Kasumi-1 (cell line): Measurements from ENCODE around the gene AMH.

Source experiments
- DNase-seq, 2 experiments: peaks; one replicate each; lab custom pipeline; 2025; lab: John Stamatoyannopoulos, UW

Gene AMH

GRCh38 chr19:2287585-2288337, 38.6 kb downstream of the AMH start:
- no peak for DNase-seq

DNA sequence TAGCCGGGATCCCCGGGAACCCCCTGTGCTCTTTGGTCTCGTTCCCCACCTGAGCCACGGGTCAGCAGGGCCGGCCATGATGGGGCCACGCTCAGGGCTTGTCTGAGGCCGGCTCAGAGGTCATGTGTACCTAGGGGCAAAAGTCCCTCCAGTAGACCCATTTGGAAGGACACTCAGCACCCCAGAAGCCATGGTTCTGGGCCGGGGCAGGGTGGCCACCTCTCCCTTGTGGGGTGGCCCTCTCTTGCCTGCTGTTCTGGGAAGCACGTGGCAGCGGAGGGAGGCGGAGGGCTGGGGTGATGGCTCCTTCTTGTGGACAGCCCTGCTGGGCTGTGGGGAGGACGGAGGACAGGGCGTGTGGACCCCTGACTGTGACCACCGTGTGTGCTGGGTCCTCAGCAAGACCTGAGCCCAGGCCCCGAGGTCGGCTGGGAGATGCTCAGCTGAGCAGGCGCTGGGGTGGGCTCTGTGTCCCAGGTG, 39.3 kb downstream of the AMH start:
- DNase-seq, result peak in 1 of 2 experiments; percentile 76

DNA sequence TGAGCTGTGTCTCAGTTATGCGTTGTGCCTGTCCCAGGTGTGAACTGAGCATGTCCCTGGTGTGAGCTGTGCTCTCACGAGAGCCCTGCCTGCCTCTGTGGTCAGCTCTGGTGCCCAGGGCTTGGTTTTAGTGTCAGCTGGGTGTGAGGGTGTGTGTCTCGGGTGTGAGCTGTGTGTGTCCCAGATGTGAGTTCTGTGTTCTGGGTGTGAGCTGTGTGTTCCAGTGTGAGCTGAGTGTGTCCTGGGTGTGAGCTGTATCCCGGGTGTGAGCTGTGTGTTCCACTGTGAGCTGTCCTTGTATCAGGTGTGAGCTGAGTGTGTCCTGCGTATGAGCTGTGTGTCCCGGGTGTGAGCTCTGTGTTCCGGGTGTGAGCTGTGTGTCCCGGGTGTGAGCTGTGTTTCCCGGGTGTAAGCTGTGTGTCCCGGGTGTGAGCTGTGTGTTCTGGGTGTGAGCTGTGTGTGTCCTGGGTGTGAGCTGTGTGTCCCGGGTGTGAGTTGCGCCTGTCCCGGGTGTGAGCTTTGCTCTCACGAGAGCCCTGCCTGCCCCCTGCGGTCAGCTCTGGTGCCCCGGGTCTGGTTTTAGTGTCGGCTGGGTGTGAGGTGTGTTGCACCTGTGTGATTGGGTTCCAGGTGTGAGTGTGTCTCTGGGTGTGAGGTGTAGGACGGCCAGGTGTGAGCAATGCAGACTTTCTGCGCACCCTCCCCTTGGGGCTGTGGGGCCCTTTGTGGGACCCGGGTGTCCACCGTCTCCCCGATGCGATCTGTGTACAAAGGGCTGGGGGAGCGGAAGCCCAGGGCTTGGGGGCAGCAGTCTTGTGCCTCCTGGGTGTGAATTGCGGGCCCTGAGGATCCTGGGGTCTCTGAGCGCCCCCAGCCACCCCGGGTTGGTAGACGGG, 39.9 kb downstream of the AMH start:
- DNase-seq, result no peak

DNA sequence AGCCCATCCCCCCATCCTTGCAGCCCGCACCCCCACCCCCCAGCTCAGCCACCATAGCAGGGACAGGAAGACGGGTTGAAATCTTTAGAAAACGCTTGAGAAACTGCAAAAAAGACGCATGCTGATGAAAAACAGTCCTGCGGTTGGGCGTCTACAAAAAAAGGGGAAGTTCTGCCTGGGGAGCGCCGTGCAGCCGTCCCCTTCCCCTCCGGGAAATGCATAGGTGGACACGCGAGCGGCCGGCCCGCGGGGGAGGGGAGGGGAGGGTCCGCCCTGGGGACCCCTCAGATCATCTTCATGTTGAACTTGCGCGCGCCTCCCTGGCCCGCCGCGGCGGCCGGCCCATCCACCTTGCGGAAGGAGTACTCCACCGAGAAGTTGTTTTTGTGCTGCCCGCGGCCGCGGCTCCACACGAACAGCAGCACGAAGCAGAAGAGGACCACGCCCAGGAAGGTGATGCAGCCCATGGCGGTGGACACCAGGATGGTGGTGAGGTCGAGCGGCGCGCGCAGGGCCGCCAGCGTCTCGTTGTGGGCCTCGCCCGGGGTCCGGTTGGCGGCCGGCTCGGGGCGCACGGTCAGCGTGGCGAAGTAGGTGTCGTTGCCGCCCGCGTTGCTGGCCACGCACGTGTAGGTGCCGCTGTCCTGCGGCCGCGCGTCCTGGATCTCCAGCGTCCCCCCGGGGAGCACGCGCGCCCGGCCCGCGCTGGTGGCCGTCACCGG, 40.8 kb downstream of the AMH start:
- peak; percentile 95 to 97 for DNase-seq

GRCh38 chr19:2290441-2291184, 41.5 kb downstream of the AMH start:
- no peak for DNase-seq

DNA sequence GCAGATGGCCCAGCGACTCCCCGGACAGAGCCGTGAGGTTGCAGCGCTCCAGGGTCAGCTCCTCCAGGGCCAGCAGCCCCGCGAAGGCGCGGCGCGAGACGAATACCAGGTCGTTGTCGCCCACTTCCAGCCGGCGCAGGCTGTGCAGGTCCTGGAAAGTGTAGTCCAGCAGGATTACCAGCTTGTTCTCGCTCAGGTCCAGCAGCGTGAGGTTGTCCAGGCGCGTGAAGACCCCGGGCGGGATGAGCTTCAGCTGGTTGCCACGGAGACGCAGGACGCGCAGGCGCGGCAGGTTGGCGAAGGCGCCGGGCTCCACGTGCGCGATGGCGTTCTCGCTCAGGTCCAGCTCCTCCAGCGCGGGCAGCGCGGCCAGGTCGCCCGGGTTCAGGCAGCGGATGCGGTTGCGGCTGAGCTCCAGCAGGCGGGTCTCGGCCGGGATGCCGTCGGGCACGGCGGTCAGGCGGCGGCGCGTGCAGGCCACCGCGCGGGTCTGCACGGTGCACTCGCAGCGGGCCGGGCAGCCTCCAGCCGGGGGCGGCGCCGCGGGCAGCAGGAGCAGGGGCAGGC, 42.1 kb downstream of the AMH start:
- no peak for DNase-seq

- no peak for DNase-seq
Observed at GRCh38 chr19:2294687-2295335, 45.7 kb downstream of the AMH start.

DNA sequence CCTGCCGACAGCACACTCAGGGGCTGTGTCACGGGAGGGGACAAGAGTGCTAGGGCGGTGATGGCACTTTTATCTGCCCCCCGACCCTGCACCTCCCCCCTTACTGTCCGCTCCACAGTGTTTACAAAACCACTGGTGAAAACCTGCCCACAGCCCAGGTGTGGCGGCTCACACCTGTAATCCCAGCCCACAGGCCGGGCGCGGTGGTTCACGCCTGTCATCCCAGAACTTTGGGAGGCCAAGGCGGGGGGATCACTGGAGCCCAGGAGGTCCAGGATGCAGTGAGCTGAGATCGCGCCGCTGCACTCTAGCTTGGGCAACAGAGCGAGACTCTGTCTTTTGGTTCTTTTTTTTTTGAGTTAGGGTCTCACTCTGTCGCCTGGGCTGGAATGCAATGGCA, 47.0 kb downstream of the AMH start:
- DNase-seq, result no peak

- DNase-seq, result no peak
Observed at GRCh38 chr19:2300533-2300932, 51.4 kb downstream of the AMH start.
